ENCODE measurements around the gene DGKB.

- TF ChIP-seq CTCF (IDR thresholded peaks at IDR 0.05) (no peak), REST (IDR thresholded peaks at IDR 0.05; ENCODE audit: insufficient read depth in 1 of 2, low read depth in 2 of 2, low read length in 1 of 2) (no peak), POLR2AphosphoS5 (IDR thresholded peaks at IDR 0.05; ENCODE audit: low read depth, low read length) (no peak)
Observed at GRCh38 chr7:14585232-14585631, 317.3 kb downstream of the DGKB start.
